GM12801 (cell line): Measurements from ENCODE around the gene C19orf44.

Source experiments
- TF ChIP-seq, protein P1 (sequence below): IDR thresholded peaks from one replicate; pipeline ENCODE4 v1.5.1; 2011; ENCODE audit warnings: control low read depth; ENCODE audit not compliant: insufficient read length; ENCODE audit errors: extremely low read depth

Gene C19orf44

DNA sequence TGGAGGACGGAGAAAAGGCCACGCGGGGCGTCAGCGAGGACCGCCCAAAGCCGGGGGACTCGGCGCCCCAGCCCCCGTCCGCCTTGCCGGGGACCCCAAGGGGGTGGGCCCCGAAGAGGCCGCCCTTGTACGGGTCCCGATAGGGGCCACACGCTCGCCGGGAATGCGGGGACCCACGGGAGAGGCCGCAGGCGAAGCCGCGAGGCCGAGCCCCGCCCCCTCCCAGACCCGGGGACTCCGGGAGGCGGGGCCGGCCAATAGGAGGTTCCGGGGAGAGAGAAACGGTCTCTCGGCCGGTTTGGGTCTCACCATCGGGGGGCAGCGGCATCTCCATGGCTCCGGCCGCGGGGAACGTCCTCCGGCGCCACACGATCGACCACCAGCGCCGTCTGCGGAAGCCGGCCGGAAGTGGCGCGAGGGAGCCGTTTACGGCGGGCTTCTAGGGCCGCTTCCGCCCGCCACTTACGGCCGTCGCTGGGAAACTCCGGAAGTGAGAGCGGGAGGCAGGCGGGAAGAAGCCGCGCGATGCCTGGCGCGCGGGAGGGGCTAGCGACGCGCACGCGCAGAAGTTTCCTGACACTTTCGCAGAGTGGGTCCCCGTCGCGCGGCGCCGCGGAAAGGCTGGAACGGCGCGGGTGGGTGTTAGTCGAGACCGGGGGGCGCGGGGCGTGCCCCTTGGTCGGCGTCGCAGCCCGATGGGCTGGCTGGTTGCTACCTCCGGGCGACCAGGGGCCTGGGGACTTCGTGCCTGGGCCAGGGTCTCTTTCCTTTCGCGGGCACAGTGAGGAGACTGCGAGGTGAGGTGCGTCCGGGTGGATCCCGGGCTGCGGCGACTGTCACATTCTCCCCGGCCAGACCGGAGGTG, 46.1 kb downstream of the C19orf44 start, which contains the start of gene CHERP:
Gene CHERP (minus strand): TSS at position 393 of the 865 bp plus-strand sequence. CDS start 59 bp downstream, at position 334.
- TF ChIP-seq, protein P1, sequence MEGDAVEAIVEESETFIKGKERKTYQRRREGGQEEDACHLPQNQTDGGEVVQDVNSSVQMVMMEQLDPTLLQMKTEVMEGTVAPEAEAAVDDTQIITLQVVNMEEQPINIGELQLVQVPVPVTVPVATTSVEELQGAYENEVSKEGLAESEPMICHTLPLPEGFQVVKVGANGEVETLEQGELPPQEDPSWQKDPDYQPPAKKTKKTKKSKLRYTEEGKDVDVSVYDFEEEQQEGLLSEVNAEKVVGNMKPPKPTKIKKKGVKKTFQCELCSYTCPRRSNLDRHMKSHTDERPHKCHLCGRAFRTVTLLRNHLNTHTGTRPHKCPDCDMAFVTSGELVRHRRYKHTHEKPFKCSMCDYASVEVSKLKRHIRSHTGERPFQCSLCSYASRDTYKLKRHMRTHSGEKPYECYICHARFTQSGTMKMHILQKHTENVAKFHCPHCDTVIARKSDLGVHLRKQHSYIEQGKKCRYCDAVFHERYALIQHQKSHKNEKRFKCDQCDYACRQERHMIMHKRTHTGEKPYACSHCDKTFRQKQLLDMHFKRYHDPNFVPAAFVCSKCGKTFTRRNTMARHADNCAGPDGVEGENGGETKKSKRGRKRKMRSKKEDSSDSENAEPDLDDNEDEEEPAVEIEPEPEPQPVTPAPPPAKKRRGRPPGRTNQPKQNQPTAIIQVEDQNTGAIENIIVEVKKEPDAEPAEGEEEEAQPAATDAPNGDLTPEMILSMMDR = no peak

GRCh38 chr19:16542910-16543472, 46.8 kb downstream of the C19orf44 start:
- TF ChIP-seq, protein P1 = no peak

DNA sequence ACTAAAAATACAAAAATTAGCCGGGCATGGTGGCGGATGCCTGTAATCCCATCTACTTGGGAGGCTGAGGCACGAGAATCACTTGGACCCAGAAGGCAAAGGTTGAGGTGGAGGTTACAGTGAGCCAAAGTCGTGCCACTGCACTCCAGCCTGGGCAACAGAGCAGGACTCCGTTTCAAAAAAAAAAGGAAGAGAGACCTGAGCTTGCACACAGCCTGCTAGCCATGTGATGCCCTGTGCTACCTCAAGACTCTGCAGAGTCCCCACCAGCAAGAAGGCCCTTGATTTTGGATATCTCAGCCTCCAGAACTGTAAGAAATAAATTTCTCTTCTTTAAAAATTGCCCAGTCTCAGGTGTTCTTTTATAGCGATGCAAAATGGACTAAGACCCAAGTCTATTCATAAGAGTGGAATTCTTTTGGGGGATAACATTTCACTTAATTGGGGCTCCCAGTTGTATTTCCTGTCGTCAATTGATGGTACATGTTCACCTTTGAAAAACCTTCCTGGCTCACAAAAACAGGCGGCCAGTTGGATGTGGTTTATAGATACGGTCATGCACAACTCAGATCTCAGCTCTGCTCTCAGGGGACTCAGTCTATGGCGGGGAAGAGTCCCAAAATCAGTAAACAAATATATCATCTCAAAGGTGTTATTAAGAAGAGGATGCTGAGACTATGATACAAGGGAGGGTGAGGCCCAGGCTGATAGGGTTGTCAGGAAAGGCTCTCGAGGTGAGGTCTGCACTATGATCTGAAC, 48.5 kb downstream of the C19orf44 start:
- TF ChIP-seq, protein P1 = no peak

- TF ChIP-seq, protein P1 = no peak
Measured at GRCh38 chr19:16548956-16549355, 52.8 kb downstream of the C19orf44 start.

GRCh38 chr19:16554776-16555175, 58.6 kb downstream of the C19orf44 start:
- TF ChIP-seq, protein P1 = no peak

DNA sequence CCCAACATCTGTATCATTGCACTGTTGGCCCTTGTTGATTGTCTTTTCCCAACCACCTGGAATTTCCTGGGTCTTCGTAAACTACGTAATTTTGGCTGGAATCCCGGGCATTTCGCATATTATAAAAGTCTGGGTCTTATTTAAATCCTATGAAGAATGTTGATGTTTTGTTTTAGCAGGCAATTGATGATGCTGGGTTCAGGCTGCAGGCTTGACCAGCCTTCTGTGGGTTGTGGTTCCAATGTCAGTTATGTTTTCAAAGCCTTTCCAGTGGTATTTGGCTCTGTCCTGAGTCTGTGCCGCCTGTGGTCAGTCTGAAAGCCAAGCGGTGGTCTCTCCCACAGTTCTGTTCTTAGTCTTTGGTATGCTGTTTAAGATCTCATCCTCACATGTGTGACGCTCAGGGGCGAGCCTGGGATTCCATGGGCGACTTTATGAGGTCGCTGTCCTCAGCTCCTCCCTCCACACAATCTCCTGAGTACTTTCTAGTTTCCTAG, 63.6 kb downstream of the C19orf44 start:
- TF ChIP-seq, protein P1 = no peak

GRCh38 chr19:16561382-16561781, 65.2 kb downstream of the C19orf44 start:
- TF ChIP-seq, protein P1 = no peak
